Measurements from ENCODE around the gene PTPRM. TPM values are rescaled to one million over a fixed set of nuclear protein-coding genes. Genes with fewer than 3 reads are reported as not detected.

PTPRM gene
- total RNA-seq, 1 experiment from 2014 or later: not detected

GRCh38 chr18:8088626-8089025 lies 521.5 kb downstream of the PTPRM start:
- BruUV-seq (replicated peaks): no TSS peak
- TF ChIP-seq CTCF (conservative IDR thresholded peaks at IDR 0.05; ENCODE audit: low read depth, low read length) (no peak), EZH2 (IDR thresholded peaks at IDR 0.05; ENCODE audit: borderline replicate concordance, low read depth, low read length, poor library complexity, severe bottlenecking) (no peak)
- Histone ChIP-seq H3K27me3 (replicated peaks; ENCODE audit: insufficient read depth, low read depth, low read length, poor library complexity) (peaks cover 3% of the 10 kb centered on the region), H3K9me3 (ENCODE audit: low read depth, low read length, poor library complexity, severe bottlenecking) (no peaks in the 10 kb centered on the region), H3K4me1 (ENCODE audit: insufficient read depth, low read length, poor library complexity, severe bottlenecking) (no peaks in the 10 kb centered on the region), H3K36me3 (ENCODE audit: insufficient read depth, low read length, poor library complexity, severe bottlenecking) (no peaks in the 10 kb centered on the region), H3K4me3 (ENCODE audit: low read depth, low read length, poor library complexity, severe bottlenecking) (no peak overlapping the region), H3K27ac (ENCODE audit: low read depth, low read length, poor library complexity, severe bottlenecking) (no peak overlapping the region)
- CTCF ChIA-PET: no interaction called here
- DNase-seq (ENCODE audit: low spot score): no peak
- POLR2A ChIA-PET (ENCODE audit: low non-redundant PET): no interaction called here
- intact Hi-C loops (cut with micrococcal nuclease; ENCODE audit: unreplicated experiment): no loop called here

- Histone ChIP-seq H3K4me3 (ENCODE audit: low read depth, low read length, poor library complexity, severe bottlenecking) (no peak overlapping the region), H3K9me3 (ENCODE audit: low read depth, low read length, poor library complexity, severe bottlenecking) (no peaks in the 10 kb centered on the region), H3K27ac (ENCODE audit: low read depth, low read length, poor library complexity, severe bottlenecking) (no peak overlapping the region), H3K36me3 (ENCODE audit: insufficient read depth, low read length, poor library complexity, severe bottlenecking) (no peaks in the 10 kb centered on the region), H3K4me1 (ENCODE audit: insufficient read depth, low read length, poor library complexity, severe bottlenecking) (no peaks in the 10 kb centered on the region), H3K27me3 (replicated peaks; ENCODE audit: insufficient read depth, low read depth, low read length, poor library complexity) (peaks cover 3% of the 10 kb centered on the region)
- POLR2A ChIA-PET (ENCODE audit: low non-redundant PET): no interaction called here
- DNase-seq (ENCODE audit: low spot score): no peak
- CTCF ChIA-PET: no interaction called here
- no peak for TF ChIP-seq EZH2 (IDR thresholded peaks at IDR 0.05; ENCODE audit: borderline replicate concordance, low read depth, low read length, poor library complexity, severe bottlenecking)
- TF ChIP-seq CTCF (conservative IDR thresholded peaks at IDR 0.05; ENCODE audit: low read depth, low read length): no peak
- intact Hi-C loops (cut with micrococcal nuclease; ENCODE audit: unreplicated experiment): no loop called here
- BruUV-seq (replicated peaks): no TSS peak
Measured at GRCh38 chr18:8091035-8091434, 523.9 kb downstream of the PTPRM start.

GRCh38 chr18:8095947-8096570 lies 528.9 kb downstream of the PTPRM start:
- H3K4me3 ChIP-seq (ENCODE audit: low read depth, low read length, poor library complexity, severe bottlenecking): no peak overlapping the region
- ChIA-PET CTCF (no interaction called here), POLR2A (ENCODE audit: low non-redundant PET) (no interaction called here)
- TF ChIP-seq CTCF (conservative IDR thresholded peaks at IDR 0.05; ENCODE audit: low read depth, low read length) (no peak), EZH2 (IDR thresholded peaks at IDR 0.05; ENCODE audit: borderline replicate concordance, low read depth, low read length, poor library complexity, severe bottlenecking) (no peak)
- BruUV-seq (replicated peaks): no TSS peak
- no peaks in the 10 kb centered on the region for H3K4me1 ChIP-seq (ENCODE audit: insufficient read depth, low read length, poor library complexity, severe bottlenecking)
- intact Hi-C loops (cut with micrococcal nuclease; ENCODE audit: unreplicated experiment): no loop called here
- H3K9me3 ChIP-seq (ENCODE audit: low read depth, low read length, poor library complexity, severe bottlenecking): peaks cover 5% of the 10 kb centered on the region
- no peak for DNase-seq (ENCODE audit: low spot score)
- no peaks in the 10 kb centered on the region for H3K27me3 ChIP-seq (replicated peaks; ENCODE audit: insufficient read depth, low read depth, low read length, poor library complexity)
- no peaks in the 10 kb centered on the region for H3K36me3 ChIP-seq (ENCODE audit: insufficient read depth, low read length, poor library complexity, severe bottlenecking)
- H3K27ac ChIP-seq (ENCODE audit: low read depth, low read length, poor library complexity, severe bottlenecking): no peak overlapping the region
